HEK293 (cell line): ENCODE measurements around the gene GRIPAP1.

ENCODE experiments used
- ZNF530 ChIP-seq: fragments of 450-650 bp; formaldehyde crosslinking; IDR thresholded peaks from 2 replicates; pipeline ENCODE4 v1.5.1; 2016; ENCODE audit warnings: low read depth, missing biosample characterization, missing genetic modification characterization
- TF ChIP-seq, protein P1 (sequence below): fragments of 450-650 bp; formaldehyde crosslinking; IDR thresholded peaks from 2 replicates; pipeline ENCODE4 v1.5.1; 2016; ENCODE audit warnings: missing biosample characterization, missing genetic modification characterization
- TF ChIP-seq, protein P2 (sequence below): fragments of 450-650 bp; formaldehyde crosslinking; IDR thresholded peaks from 2 replicates; pipeline ENCODE4 v1.5.1; 2016; ENCODE audit warnings: missing biosample characterization, missing genetic modification characterization, low read depth

DNA sequence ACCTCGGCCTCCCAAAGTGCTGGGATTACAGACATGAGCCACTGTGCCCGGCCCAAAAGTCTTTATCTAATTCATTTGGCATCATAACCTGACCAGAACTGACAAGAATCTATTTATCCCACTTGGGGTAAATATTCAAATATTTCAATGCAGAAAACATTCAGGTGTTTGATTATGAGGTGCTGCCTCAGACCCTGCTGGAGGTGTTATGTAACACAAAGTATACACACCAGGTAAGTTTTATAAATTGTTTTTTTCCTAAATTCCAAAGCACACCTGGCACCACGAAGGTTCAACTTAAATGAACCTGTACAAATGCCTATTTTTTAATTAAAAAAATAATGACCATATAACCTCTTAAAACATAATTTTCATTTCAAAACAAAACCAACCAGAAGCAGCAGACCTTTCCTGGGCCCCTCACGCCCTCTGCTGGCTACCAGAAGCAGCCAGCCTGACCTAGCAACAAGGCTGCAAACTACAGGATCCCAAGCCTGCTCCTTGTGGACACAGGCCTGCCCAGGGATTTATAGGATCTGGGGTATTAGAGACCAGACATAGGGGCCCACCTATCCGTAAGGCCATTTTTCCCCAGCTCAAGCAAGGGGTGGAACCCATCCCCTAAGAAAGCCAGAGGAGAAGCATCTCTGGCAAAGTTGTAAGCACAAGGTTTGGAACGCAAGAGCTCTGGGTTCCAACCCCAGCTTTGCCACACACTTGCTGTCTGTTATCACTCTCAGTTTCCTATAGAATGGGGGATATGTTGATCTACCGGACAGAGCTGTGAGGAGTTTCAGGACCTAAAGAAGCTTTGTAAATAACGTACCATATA, 56.3 kb downstream of the GRIPAP1 start:
- TF ChIP-seq, protein P1, sequence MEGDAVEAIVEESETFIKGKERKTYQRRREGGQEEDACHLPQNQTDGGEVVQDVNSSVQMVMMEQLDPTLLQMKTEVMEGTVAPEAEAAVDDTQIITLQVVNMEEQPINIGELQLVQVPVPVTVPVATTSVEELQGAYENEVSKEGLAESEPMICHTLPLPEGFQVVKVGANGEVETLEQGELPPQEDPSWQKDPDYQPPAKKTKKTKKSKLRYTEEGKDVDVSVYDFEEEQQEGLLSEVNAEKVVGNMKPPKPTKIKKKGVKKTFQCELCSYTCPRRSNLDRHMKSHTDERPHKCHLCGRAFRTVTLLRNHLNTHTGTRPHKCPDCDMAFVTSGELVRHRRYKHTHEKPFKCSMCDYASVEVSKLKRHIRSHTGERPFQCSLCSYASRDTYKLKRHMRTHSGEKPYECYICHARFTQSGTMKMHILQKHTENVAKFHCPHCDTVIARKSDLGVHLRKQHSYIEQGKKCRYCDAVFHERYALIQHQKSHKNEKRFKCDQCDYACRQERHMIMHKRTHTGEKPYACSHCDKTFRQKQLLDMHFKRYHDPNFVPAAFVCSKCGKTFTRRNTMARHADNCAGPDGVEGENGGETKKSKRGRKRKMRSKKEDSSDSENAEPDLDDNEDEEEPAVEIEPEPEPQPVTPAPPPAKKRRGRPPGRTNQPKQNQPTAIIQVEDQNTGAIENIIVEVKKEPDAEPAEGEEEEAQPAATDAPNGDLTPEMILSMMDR (tag by site-specific recombination) = peak; percentile 39; the same call in 1 of the 2 replicates
- TF ChIP-seq, protein P2, sequence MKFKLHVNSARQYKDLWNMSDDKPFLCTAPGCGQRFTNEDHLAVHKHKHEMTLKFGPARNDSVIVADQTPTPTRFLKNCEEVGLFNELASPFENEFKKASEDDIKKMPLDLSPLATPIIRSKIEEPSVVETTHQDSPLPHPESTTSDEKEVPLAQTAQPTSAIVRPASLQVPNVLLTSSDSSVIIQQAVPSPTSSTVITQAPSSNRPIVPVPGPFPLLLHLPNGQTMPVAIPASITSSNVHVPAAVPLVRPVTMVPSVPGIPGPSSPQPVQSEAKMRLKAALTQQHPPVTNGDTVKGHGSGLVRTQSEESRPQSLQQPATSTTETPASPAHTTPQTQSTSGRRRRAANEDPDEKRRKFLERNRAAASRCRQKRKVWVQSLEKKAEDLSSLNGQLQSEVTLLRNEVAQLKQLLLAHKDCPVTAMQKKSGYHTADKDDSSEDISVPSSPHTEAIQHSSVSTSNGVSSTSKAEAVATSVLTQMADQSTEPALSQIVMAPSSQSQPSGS (tag by site-specific recombination) = no peak
- no peak for TF ChIP-seq ZNF530 (tag by site-specific recombination)
